Mucosa of rectum (tissue), 2 donors: ENCODE measurements around the gene PAQR9.

Experiments
- H3K27ac ChIP-seq, 2 donors: one replicate each; pipeline ENCODE4 v1.7.0; 2013; ENCODE audit warnings: inconsistent platforms in 2 of 2, low read depth in 2 of 2, low read length in 2 of 2
- H3K27me3 ChIP-seq, 2 donors: one replicate each; pipeline ENCODE4 v1.7.0; 2013; ENCODE audit warnings: low read length in 2 of 2; ENCODE audit not compliant: control insufficient read depth in 2 of 2, insufficient read depth in 2 of 2
- H3K36me3 ChIP-seq, 2 donors: one replicate each; pipeline ENCODE4 v1.7.0; 2013; ENCODE audit warnings: low read length in 2 of 2; ENCODE audit not compliant: control insufficient read depth in 2 of 2, insufficient read depth in 2 of 2
- H3K4me1 ChIP-seq, 2 donors: one replicate each; pipeline ENCODE4 v1.7.0; 2013; ENCODE audit warnings: low read length in 2 of 2, mild to moderate bottlenecking in 1 of 2; ENCODE audit not compliant: control insufficient read depth in 2 of 2, insufficient read depth in 2 of 2
- H3K4me3 ChIP-seq, 2 donors: one replicate each; pipeline ENCODE4 v1.7.0; 2013; ENCODE audit warnings: low read length in 2 of 2
- H3K9ac ChIP-seq, 2 donors: one replicate each; pipeline ENCODE4 v1.7.0; 2013; ENCODE audit warnings: low read length in 2 of 2, low read depth in 1 of 2, mild to moderate bottlenecking in 1 of 2
- H3K9me3 ChIP-seq, 2 donors: one replicate each; pipeline ENCODE4 v1.7.0; 2013; ENCODE audit warnings: low read length in 2 of 2; ENCODE audit not compliant: control insufficient read depth in 2 of 2
- donor health status: healthy.
- donor health status: Normal muscosa, but diverticular disease.

The PAQR9 gene

DNA sequence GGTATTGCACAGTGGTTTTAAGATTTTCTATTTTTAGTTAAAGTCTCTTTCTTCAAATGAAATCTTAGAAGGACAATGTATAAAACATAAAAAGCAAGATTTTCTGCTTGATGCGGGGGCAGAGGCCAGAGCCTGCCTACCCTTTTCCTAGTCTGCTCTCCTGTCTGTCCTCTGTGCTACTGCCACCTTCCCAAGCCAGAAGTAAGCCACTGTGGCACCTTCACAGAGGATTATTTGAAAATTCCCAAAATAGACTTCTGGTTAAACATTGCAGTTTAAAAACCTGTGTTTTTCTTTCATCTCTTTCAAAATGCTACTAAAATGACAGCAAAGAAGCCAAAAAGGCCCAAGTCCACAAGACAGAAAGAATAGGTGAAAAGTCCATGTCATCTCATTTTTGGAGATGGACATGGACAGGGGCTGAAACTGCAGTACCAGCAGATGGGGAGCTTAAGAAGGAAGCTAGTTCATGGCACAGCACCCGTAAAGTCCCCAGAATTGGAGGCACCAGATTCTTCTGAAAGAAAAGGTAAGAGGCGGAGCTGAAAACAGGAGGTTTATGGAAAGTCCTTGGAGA lies 37.0 kb downstream of the PAQR9 start:
- Histone ChIP-seq H3K9me3 (no peaks in the 10 kb centered on the region), H3K27me3 (no peaks in the 10 kb centered on the region), H3K36me3 (no peaks in the 10 kb centered on the region), H3K9ac (no peak overlapping the region), H3K4me3 (no peak overlapping the region), H3K27ac (no peak overlapping the region), H3K4me1 (peaks cover 0 to 6% of the 10 kb centered on the region in 2 donors)

- no peaks in the 10 kb centered on the region for H3K36me3 ChIP-seq
- H3K4me3 ChIP-seq: no peak overlapping the region
- no peaks in the 10 kb centered on the region for H3K27me3 ChIP-seq
- H3K9ac ChIP-seq: no peak overlapping the region
- H3K4me1 ChIP-seq: peaks cover 0 to 3% of the 10 kb centered on the region in 2 donors
- H3K27ac ChIP-seq: no peak overlapping the region
- no peaks in the 10 kb centered on the region for H3K9me3 ChIP-seq
Observed at GRCh38 chr3:142925140-142925539, 38.3 kb downstream of the PAQR9 start.

- Histone ChIP-seq H3K4me1 (no peaks in the 10 kb centered on the region), H3K9ac (no peak overlapping the region), H3K9me3 (no peaks in the 10 kb centered on the region), H3K36me3 (no peaks in the 10 kb centered on the region), H3K27ac (no peak overlapping the region), H3K4me3 (no peak overlapping the region), H3K27me3 (no peaks in the 10 kb centered on the region)
Observed at GRCh38 chr3:142923694-142924093, 39.8 kb downstream of the PAQR9 start.

DNA sequence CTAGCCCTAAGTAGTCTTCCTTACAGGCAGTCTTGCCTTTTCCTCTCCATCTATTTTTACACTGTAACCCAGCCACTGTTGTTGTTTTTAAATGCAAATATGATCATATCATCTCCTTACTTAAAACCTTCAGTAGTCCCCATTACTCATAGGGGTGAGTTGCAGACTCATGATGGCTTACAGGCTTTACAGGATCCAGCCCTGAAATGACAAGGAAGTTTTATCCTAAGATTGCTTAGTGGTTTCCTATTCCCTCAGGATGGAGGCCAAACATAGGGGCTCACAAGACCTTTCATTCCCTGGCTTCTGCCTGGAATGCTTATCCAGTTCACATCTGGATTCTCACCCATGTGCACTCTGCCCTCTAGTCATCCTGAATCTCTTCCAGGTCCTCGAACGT lies 46.9 kb downstream of the PAQR9 start:
- Histone ChIP-seq H3K9ac (no peak overlapping the region), H3K9me3 (no peaks in the 10 kb centered on the region), H3K27me3 (no peaks in the 10 kb centered on the region), H3K36me3 (no peaks in the 10 kb centered on the region), H3K4me3 (no peak overlapping the region), H3K4me1 (no peaks in the 10 kb centered on the region), H3K27ac (no peak overlapping the region)

DNA sequence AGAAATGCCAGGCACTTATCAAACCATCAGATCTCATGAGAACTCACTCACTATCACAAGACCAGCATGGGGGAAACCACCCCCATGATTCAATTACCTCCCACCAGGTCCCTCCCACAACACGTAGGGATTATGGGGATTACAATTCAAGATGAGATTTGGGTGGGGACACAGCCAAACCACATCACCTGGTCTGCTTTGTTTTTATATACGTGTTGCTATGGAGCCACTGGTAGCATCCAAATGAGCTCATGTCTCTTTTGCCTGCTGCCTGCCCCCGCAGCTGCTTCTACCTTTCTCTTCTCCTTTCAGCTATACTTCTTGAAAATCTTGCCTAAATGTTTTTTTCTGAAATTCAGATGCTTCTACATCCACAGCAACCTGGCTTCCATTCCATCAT lies 47.8 kb downstream of the PAQR9 start:
- no peaks in the 10 kb centered on the region for H3K9me3 ChIP-seq
- no peaks in the 10 kb centered on the region for H3K4me1 ChIP-seq
- no peak overlapping the region for H3K27ac ChIP-seq
- no peak overlapping the region for H3K9ac ChIP-seq
- no peaks in the 10 kb centered on the region for H3K27me3 ChIP-seq
- H3K36me3 ChIP-seq: no peaks in the 10 kb centered on the region
- no peak overlapping the region for H3K4me3 ChIP-seq

GRCh38 chr3:142914286-142914811 lies 49.1 kb downstream of the PAQR9 start:
- Histone ChIP-seq H3K4me3 (no peak overlapping the region), H3K27me3 (no peaks in the 10 kb centered on the region), H3K4me1 (no peaks in the 10 kb centered on the region), H3K9ac (no peak overlapping the region), H3K9me3 (no peaks in the 10 kb centered on the region), H3K27ac (no peak overlapping the region), H3K36me3 (no peaks in the 10 kb centered on the region)

DNA sequence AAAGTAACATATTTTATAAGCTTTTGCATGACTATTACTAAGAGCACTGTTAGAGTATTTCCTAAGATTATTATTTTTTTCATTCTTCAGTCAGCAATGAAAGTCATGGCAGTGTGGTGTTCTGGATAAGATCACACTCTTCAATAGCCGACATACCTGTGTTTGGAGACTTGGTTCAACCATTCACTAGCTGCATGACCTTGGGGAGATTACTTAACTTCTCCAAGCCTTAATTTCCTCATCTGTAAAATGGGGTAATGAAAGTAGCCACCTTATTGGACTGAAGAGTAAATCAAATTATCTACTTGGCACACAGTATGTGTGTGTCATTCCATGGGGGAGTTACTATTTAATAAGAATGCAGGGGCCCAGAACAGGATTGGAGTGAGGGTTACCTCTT lies 50.0 kb downstream of the PAQR9 start:
- Histone ChIP-seq H3K9ac (no peak overlapping the region), H3K27me3 (no peaks in the 10 kb centered on the region), H3K4me3 (no peak overlapping the region), H3K27ac (no peak overlapping the region), H3K4me1 (no peaks in the 10 kb centered on the region), H3K36me3 (no peaks in the 10 kb centered on the region), H3K9me3 (no peaks in the 10 kb centered on the region)

- Histone ChIP-seq H3K4me1 (no peaks in the 10 kb centered on the region), H3K9ac (no peak overlapping the region), H3K36me3 (no peaks in the 10 kb centered on the region), H3K9me3 (no peaks in the 10 kb centered on the region), H3K27me3 (no peaks in the 10 kb centered on the region), H3K27ac (no peak overlapping the region), H3K4me3 (no peak overlapping the region)
Observed at GRCh38 chr3:142912402-142913172, 50.9 kb downstream of the PAQR9 start.
